WTC11 (cell line): ENCODE data around the gene MAP1B. TPM values are rescaled to one million over a fixed set of nuclear protein-coding genes. Genes with fewer than 3 reads are reported as not detected.

Experiments
- ATAC-seq: fragments of 200-7000 bp; cut with Tn5 transposase; 2 replicates; pipeline ENCODE4 v1.10.0; 2021; ENCODE audit warnings: mild to moderate bottlenecking, moderate library complexity
- CTCF ChIA-PET: fragments of 300-600 bp; sonication (Branson Sonifier 250); formaldehyde crosslinking; loops from one replicate; lab custom pipeline; 2021; ENCODE audit warnings: antibody characterized with exemption; lab: Charles Lee
- POLR2A ChIA-PET: fragments of 350-600 bp; sonication (Branson Sonifier 250); formaldehyde crosslinking; loops from one replicate; lab custom pipeline; 2021; ENCODE audit warnings: antibody characterized with exemption; lab: Charles Lee
- DNase-seq: peaks from one replicate; pipeline ENCODE4 v3.0.0; 2021; ENCODE audit warnings: low spot score
- H3K27ac Mint-ChIP-seq: 2 replicates; pipeline ENCODE4 v1.8.0; 2021; ENCODE audit warnings: mixed read lengths
- H3K27me3 Mint-ChIP-seq: 2 replicates; pipeline ENCODE4 v1.8.0; 2021; ENCODE audit warnings: low read depth, mild to moderate bottlenecking, moderate library complexity, mixed read lengths
- H3K36me3 Mint-ChIP-seq: 2 replicates; pipeline ENCODE4 v1.8.0; 2021; ENCODE audit warnings: mixed read lengths
- H3K4me1 Mint-ChIP-seq: 2 replicates; pipeline ENCODE4 v1.8.0; 2022; ENCODE audit warnings: mixed read lengths
- H3K4me3 Mint-ChIP-seq: 2 replicates; pipeline ENCODE4 v1.8.0; 2021; ENCODE audit warnings: mild to moderate bottlenecking, moderate library complexity, mixed read lengths
- H3K9me3 Mint-ChIP-seq: 2 replicates; pipeline ENCODE4 v1.8.0; 2021; ENCODE audit warnings: mixed read lengths
- ARID4B ChIP-seq: sonication (generic); formaldehyde crosslinking; IDR thresholded peaks from 2 replicates; pipeline ENCODE4 v1.8.0; 2023; ENCODE audit warnings: missing genetic modification reagents, mild to moderate bottlenecking, borderline replicate concordance
- ATF6 ChIP-seq: sonication (generic); formaldehyde crosslinking; IDR thresholded peaks from 2 replicates; pipeline ENCODE4 v1.8.1; 2023; ENCODE audit warnings: mild to moderate bottlenecking, missing genetic modification reagents
- CBFB ChIP-seq: sonication (generic); formaldehyde crosslinking; IDR thresholded peaks from 2 replicates; pipeline ENCODE4 v1.8.1; 2022; ENCODE audit warnings: mild to moderate bottlenecking, low read depth, missing genetic modification reagents
- CREM ChIP-seq: sonication (generic); formaldehyde crosslinking; IDR thresholded peaks from 2 replicates; pipeline ENCODE4 v1.8.1; 2022; ENCODE audit warnings: mild to moderate bottlenecking, missing genetic modification reagents, moderate library complexity
- ETV6 ChIP-seq: sonication (generic); formaldehyde crosslinking; IDR thresholded peaks from 2 replicates; pipeline ENCODE4 v1.8.1; 2022; ENCODE audit warnings: mild to moderate bottlenecking, missing genetic modification reagents
- FOXP1 ChIP-seq: sonication (generic); formaldehyde crosslinking; IDR thresholded peaks from 2 replicates; pipeline ENCODE4 v1.8.0; 2022; ENCODE audit warnings: missing genetic modification reagents, mild to moderate bottlenecking, moderate library complexity, borderline replicate concordance
- MYBL2 ChIP-seq: sonication (generic); formaldehyde crosslinking; IDR thresholded peaks from 2 replicates; pipeline ENCODE4 v1.8.1; 2023; ENCODE audit warnings: mild to moderate bottlenecking, moderate library complexity, missing genetic modification reagents
- NFYB ChIP-seq: sonication (generic); formaldehyde crosslinking; conservative IDR thresholded peaks from 2 replicates; pipeline ENCODE4 v1.8.0; 2022; ENCODE audit warnings: low read depth, missing genetic modification reagents
- NR1H2 ChIP-seq: sonication (generic); formaldehyde crosslinking; IDR thresholded peaks from 2 replicates; pipeline ENCODE4 v1.9.0; 2021; ENCODE audit warnings: mild to moderate bottlenecking, moderate library complexity, missing genetic modification reagents
- NR3C1 ChIP-seq: sonication (generic); formaldehyde crosslinking; conservative IDR thresholded peaks from 2 replicates; pipeline ENCODE4 v1.8.1; 2023; ENCODE audit warnings: low read depth, mild to moderate bottlenecking, missing genetic modification reagents
- PRDM15 ChIP-seq: sonication (generic); formaldehyde crosslinking; IDR thresholded peaks from 2 replicates; pipeline ENCODE4 v1.8.0; 2022; ENCODE audit warnings: missing genetic modification reagents
- SMAD3 ChIP-seq: sonication (generic); formaldehyde crosslinking; IDR thresholded peaks from 2 replicates; pipeline ENCODE4 v1.8.0; 2022; ENCODE audit warnings: missing genetic modification reagents, mild to moderate bottlenecking, borderline replicate concordance
- SMAD4 ChIP-seq: sonication (generic); formaldehyde crosslinking; IDR thresholded peaks from 2 replicates; pipeline ENCODE4 v1.8.0; 2022; ENCODE audit warnings: mild to moderate bottlenecking, missing genetic modification reagents
- SP1 ChIP-seq: sonication (generic); formaldehyde crosslinking; conservative IDR thresholded peaks from 2 replicates; pipeline ENCODE4 v1.8.1; 2022; ENCODE audit warnings: missing genetic modification reagents
- ZMAT4 ChIP-seq: fragments of 250-450 bp; sonication (Bioruptor Pico); IDR thresholded peaks from 2 replicates; pipeline ENCODE4 v1.9.0; 2021; ENCODE audit warnings: mild to moderate bottlenecking
- ZNF281 ChIP-seq: sonication (generic); formaldehyde crosslinking; IDR thresholded peaks from 2 replicates; pipeline ENCODE4 v1.8.0; 2023; ENCODE audit warnings: mild to moderate bottlenecking, missing genetic modification reagents
- ZNF512 ChIP-seq: sonication (generic); formaldehyde crosslinking; IDR thresholded peaks from 2 replicates; pipeline ENCODE4 v1.8.1; 2022; ENCODE audit warnings: missing genetic modification reagents, borderline replicate concordance
- total RNA-seq: library from RNA; stranded (reverse); gene quantifications from 3 replicates; pipeline ENCODE4 v1.2.3, GENCODE V29; 2021

The MAP1B gene
- total RNA-seq, 1 experiment from 2014 or later, result 95.0 TPM

- TF ChIP-seq NR1H2 (CRISPR knock-in tag), result no peak
- no peak for TF ChIP-seq ZNF512 (CRISPR knock-in tag)
- no peak for TF ChIP-seq MYBL2
- no peak for TF ChIP-seq ZNF281 (CRISPR knock-in tag)
- TF ChIP-seq SMAD3, result no peak
- no peak for TF ChIP-seq ETV6 (CRISPR knock-in tag)
- TF ChIP-seq NR3C1 (CRISPR knock-in tag), result no peak
- Mint-ChIP-seq H3K4me1 (peaks cover 32% of the 10 kb centered on the region), H3K4me3 (no peak overlapping the region), H3K36me3 (peaks cover 10% of the 10 kb centered on the region), H3K27me3 (peaks cover 9% of the 10 kb centered on the region), H3K9me3 (no peaks in the 10 kb centered on the region), H3K27ac (no peak overlapping the region)
- POLR2A ChIA-PET, result no interaction called here
- CTCF ChIA-PET, result interaction anchor here (0.9 kb wide), 1 partner anchor 47 kb away, joined by 4 read pairs; no protein-coding TSS in a partner anchor
- no peak for DNase-seq
- ATAC-seq, result no peak
Observed at GRCh38 chr5:72213482-72213881, 106.2 kb downstream of the MAP1B start.

GRCh38 chr5:72214168-72214567 is 106.9 kb downstream of the MAP1B start:
- ChIA-PET POLR2A (no interaction called here), CTCF (interaction anchor here (0.9 kb wide), 1 partner anchor 31 kb away, joined by 3 read pairs; no protein-coding TSS in a partner anchor)
- Mint-ChIP-seq H3K4me3 (no peak overlapping the region), H3K36me3 (peaks cover 14% of the 10 kb centered on the region), H3K4me1 (peaks cover 25% of the 10 kb centered on the region), H3K27ac (no peak overlapping the region), H3K9me3 (no peaks in the 10 kb centered on the region), H3K27me3 (peaks cover 9% of the 10 kb centered on the region)
- ATAC-seq (no peak), DNase-seq (no peak)
- TF ChIP-seq ATF6 (CRISPR knock-in tag) (no peak), SMAD4 (CRISPR knock-in tag) (no peak)

GRCh38 chr5:72216756-72217155 is 109.5 kb downstream of the MAP1B start:
- DNase-seq (no peak), ATAC-seq (no peak)
- POLR2A ChIA-PET, result no interaction called here
- Mint-ChIP-seq H3K36me3 (peaks cover 34% of the 10 kb centered on the region), H3K27me3 (peaks cover 7% of the 10 kb centered on the region), H3K27ac (no peak overlapping the region), H3K9me3 (no peaks in the 10 kb centered on the region), H3K4me3 (no peak overlapping the region), H3K4me1 (peaks cover 7% of the 10 kb centered on the region; the same call in 1 of the 2 replicates)
- CTCF ChIA-PET, result interaction anchor here (1.4 kb wide), 1 partner anchor 28 kb away, joined by 3 read pairs; no protein-coding TSS in a partner anchor
- TF ChIP-seq ZMAT4 (CRISPR knock-in tag), result no peak
- no peak for TF ChIP-seq PRDM15
- no peak for TF ChIP-seq CREM
- TF ChIP-seq NFYB, result no peak
- TF ChIP-seq SP1, result no peak
- TF ChIP-seq CBFB (CRISPR knock-in tag), result no peak
- no peak for TF ChIP-seq ARID4B (CRISPR knock-in tag)
- no peak for TF ChIP-seq FOXP1 (CRISPR knock-in tag)
- TF ChIP-seq ETV6 (CRISPR knock-in tag), result no peak
